ENCODE results near the gene ZNF331.

DNA sequence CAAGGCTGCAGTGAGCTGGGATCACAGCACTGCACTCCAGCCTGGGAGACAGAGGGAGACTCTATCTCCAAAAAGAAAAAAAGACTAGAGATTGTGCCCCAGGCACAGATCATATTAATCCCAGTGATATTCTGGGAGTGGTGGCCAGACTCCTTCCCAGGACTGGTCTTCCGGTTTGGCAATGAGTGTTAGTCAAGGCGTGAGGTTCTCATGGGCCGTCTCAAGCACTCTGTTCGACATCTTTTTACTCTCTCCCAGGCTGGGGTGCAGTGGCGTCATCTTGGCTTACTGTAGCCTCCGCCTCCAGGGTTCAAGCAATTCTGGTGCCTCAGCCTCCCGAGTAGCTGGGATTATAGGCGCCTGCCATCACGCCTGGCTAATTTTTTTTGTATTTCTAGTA lies 88.5 kb downstream of the ZNF331 start:
- no peak for TF ChIP-seq CTCF (conservative IDR thresholded peaks at IDR 0.05 in 1 of 2, IDR thresholded peaks at IDR 0.05 in 1 of 2; ENCODE audit: low read depth in 1 of 2, low read length in 2 of 2)
- no peak for TF ChIP-seq EZH2 (IDR thresholded peaks at IDR 0.05; ENCODE audit: low read length, missing control alignments)
